H1 (cell line): ENCODE results near the gene STEAP4. TPM values are rescaled to one million over a fixed set of nuclear protein-coding genes. Genes with fewer than 3 reads are reported as not detected.

ENCODE experiments used
- CTCF ChIA-PET: fragments of 300-600 bp; sonication (Branson Sonifier 250); formaldehyde crosslinking; loops from one replicate; lab custom pipeline; 2021; ENCODE audit not compliant: partially characterized antibody; lab: Charles Lee
- POLR2A ChIA-PET: fragments of 300-600 bp; sonication (Branson Sonifier 250); formaldehyde crosslinking; loops from one replicate; lab custom pipeline; 2021; ENCODE audit warnings: inconsistent platforms; ENCODE audit not compliant: partially characterized antibody; lab: Charles Lee
- DNase-seq, 2 experiments: peaks; one replicate each; pipeline versions ENCODE4 v3.0.0 to v3.0.0-alpha.2; 2010 to 2022; ENCODE audit warnings: low spot score in 2 of 2, low read depth in 1 of 2, mixed read lengths in 1 of 2
- FAIRE-seq: peaks from 2 replicates; lab custom pipeline; 2011; peaks lifted over from hg19 to GRCh38; lab: Jason Lieb, UNC
- H2AFZ ChIP-seq: 2 replicates; pipeline ENCODE4 v1.8.1; 2012; ENCODE audit warnings: low read length, inconsistent platforms
- H2AK5ac ChIP-seq: 2 replicates; pipeline ENCODE4 v1.6.1; 2013; ENCODE audit warnings: low read depth, low read length
- H2BK120ac ChIP-seq: replicated peaks from 2 replicates; pipeline ENCODE3; 2013; ENCODE audit warnings: low read depth, low read length, inconsistent platforms
- H2BK12ac ChIP-seq: 2 replicates; pipeline ENCODE4 v1.6.1; 2013; ENCODE audit warnings: low read depth, low read length
- H2BK15ac ChIP-seq: 2 replicates; pipeline ENCODE4 v1.6.1; 2013; ENCODE audit warnings: low read length
- H2BK20ac ChIP-seq: 2 replicates; pipeline ENCODE4 v1.6.1; 2013; ENCODE audit warnings: low read length
- H2BK5ac ChIP-seq: 2 replicates; pipeline ENCODE4 v1.6.1; 2013; ENCODE audit warnings: low read depth, low read length
- H3K14ac ChIP-seq: 2 replicates; pipeline ENCODE4 v1.6.1; 2013; ENCODE audit warnings: inconsistent platforms; ENCODE audit not compliant: insufficient read length
- H3K18ac ChIP-seq: 2 replicates; pipeline ENCODE4 v1.6.1; 2013; ENCODE audit warnings: low read length; ENCODE audit errors: extremely low read depth
- H3K23ac ChIP-seq: 2 replicates; pipeline ENCODE4 v1.6.1; 2013; ENCODE audit warnings: inconsistent platforms; ENCODE audit not compliant: insufficient read length
- H3K23me2 ChIP-seq: 2 replicates; pipeline ENCODE4 v1.6.1; 2013; ENCODE audit warnings: low read depth, low read length
- H3K27ac ChIP-seq: 2 replicates; pipeline ENCODE4 v1.6.1; 2011; ENCODE audit warnings: low read depth, low read length, inconsistent platforms
- H3K27me3 ChIP-seq, 4 experiments: replicated peaks in 1 of 4; 1 replicate in 1 of 4; 2 replicates in 3 of 4; pipeline versions ENCODE4 v1.6.1 to v1.8.1; 2011 to 2013; ENCODE audit warnings: low read length in 3 of 4, mild to moderate bottlenecking in 3 of 4, inconsistent platforms in 2 of 4, mixed read lengths in 2 of 4, moderate library complexity in 1 of 4; ENCODE audit not compliant: control insufficient read depth in 3 of 4, insufficient read depth in 3 of 4; ENCODE audit errors: extremely low read depth in 1 of 4
- H3K36me3 ChIP-seq, 4 experiments: 2 replicates each; pipeline versions ENCODE4 v1.6.1 to v1.8.1; 2011 to 2013; ENCODE audit warnings: mild to moderate bottlenecking in 4 of 4, low read length in 3 of 4, moderate library complexity in 2 of 4, control low read depth in 1 of 4, inconsistent platforms in 1 of 4; ENCODE audit not compliant: insufficient read depth in 4 of 4, control insufficient read depth in 2 of 4
- H3K4ac ChIP-seq: replicated peaks from 2 replicates; pipeline ENCODE3; 2013; ENCODE audit warnings: low read length, low read depth, mixed read lengths, inconsistent platforms; ENCODE audit not compliant: insufficient read length
- H3K4me1 ChIP-seq, 4 experiments: replicated peaks in 1 of 4; 1 replicate in 1 of 4; 2 replicates in 3 of 4; pipeline versions ENCODE4 v1.6.1 to v1.8.1; 2011 to 2013; ENCODE audit warnings: low read length in 3 of 4, inconsistent platforms in 2 of 4, mixed read lengths in 1 of 4; ENCODE audit not compliant: insufficient read depth in 4 of 4, control insufficient read depth in 3 of 4
- H3K4me2 ChIP-seq, 2 experiments: 2 replicates each; pipeline versions ENCODE4 v1.6.1 to v1.8.1; 2011 to 2013; ENCODE audit warnings: low read depth in 2 of 2, low read length in 2 of 2, control low read depth in 1 of 2, inconsistent platforms in 1 of 2, mild to moderate bottlenecking in 1 of 2; ENCODE audit not compliant: insufficient read depth in 1 of 2
- H3K4me3 ChIP-seq, 4 experiments: fragments of 200-600, 300-600 bp in 1 of 4; sonication (generic), shearing (Covaris generic), sonication (Bioruptor Twin) in 1 of 4; 2 replicates each; pipeline versions ENCODE4 v1.5.1 to v1.8.1; 2011 to 2016; ENCODE audit warnings: low read length in 4 of 4, low read depth in 3 of 4, control low read depth in 2 of 4, inconsistent platforms in 2 of 4, mild to moderate bottlenecking in 2 of 4, mixed read lengths in 1 of 4, moderate library complexity in 1 of 4; ENCODE audit not compliant: insufficient read depth in 2 of 4; ENCODE audit errors: extremely low read depth in 1 of 4
- H3K56ac ChIP-seq: replicated peaks from 2 replicates; pipeline ENCODE3; 2013; ENCODE audit warnings: low read depth, mild to moderate bottlenecking, mixed read lengths, low read length, inconsistent platforms; ENCODE audit not compliant: insufficient read length
- H3K79me1 ChIP-seq: 2 replicates; pipeline ENCODE4 v1.6.1; 2013; ENCODE audit warnings: low read depth, low read length, control low read depth
- H3K79me2 ChIP-seq, 2 experiments: 2 replicates each; pipeline versions ENCODE4 v1.6.1 to v1.8.1; 2012 to 2013; ENCODE audit warnings: low read length in 2 of 2, mild to moderate bottlenecking in 2 of 2, inconsistent platforms in 1 of 2; ENCODE audit not compliant: insufficient read depth in 2 of 2, control insufficient read depth in 1 of 2
- H3K9ac ChIP-seq, 4 experiments: replicated peaks in 1 of 4; 1 replicate in 1 of 4; 2 replicates in 3 of 4; pipeline versions ENCODE4 v1.6.1 to v1.8.1; 2011 to 2013; ENCODE audit warnings: low read depth in 3 of 4, low read length in 3 of 4, control low read depth in 2 of 4, mild to moderate bottlenecking in 2 of 4, moderate library complexity in 2 of 4, inconsistent platforms in 1 of 4; ENCODE audit errors: extremely low read depth in 1 of 4
- H3K9me3 ChIP-seq, 2 experiments: 2 replicates each; pipeline versions ENCODE4 v1.6.1 to v1.8.1; 2012 to 2013; ENCODE audit warnings: mild to moderate bottlenecking in 2 of 2, moderate library complexity in 2 of 2, control low read depth in 1 of 2, inconsistent platforms in 1 of 2, low read depth in 1 of 2, low read length in 1 of 2, mixed read lengths in 1 of 2; ENCODE audit not compliant: insufficient read depth in 2 of 2
- H4K20me1 ChIP-seq, 2 experiments: replicated peaks in 1 of 2; 2 replicates each; pipeline versions ENCODE3 to v1.8.1; 2011 to 2013; ENCODE audit warnings: inconsistent platforms in 2 of 2, low read length in 2 of 2, mild to moderate bottlenecking in 1 of 2; ENCODE audit not compliant: insufficient read depth in 2 of 2, control insufficient read depth in 1 of 2
- H4K5ac ChIP-seq: 2 replicates; pipeline ENCODE4 v1.6.1; 2013; ENCODE audit warnings: low read length, low read depth, mixed read lengths, inconsistent platforms; ENCODE audit not compliant: insufficient read length
- H4K8ac ChIP-seq: 2 replicates; pipeline ENCODE4 v1.8.0; 2013; ENCODE audit warnings: mild to moderate bottlenecking, moderate library complexity, low read length, inconsistent platforms; ENCODE audit not compliant: insufficient read depth; ENCODE audit errors: extremely low read depth
- H4K91ac ChIP-seq: replicated peaks from 2 replicates; pipeline ENCODE3; 2013; ENCODE audit warnings: low read length, mixed read lengths, inconsistent platforms; ENCODE audit not compliant: insufficient read length
- BACH1 ChIP-seq: IDR thresholded peaks from 2 replicates; pipeline ENCODE4 v1.6.1; 2012; ENCODE audit warnings: low read length, improper control_type of control experiment
- CBX5 ChIP-seq: fragments of 300-800, 300-1000 bp; sonication (generic); IDR thresholded peaks from 2 replicates; pipeline ENCODE4 v1.7.1; 2016; ENCODE audit warnings: antibody characterized with exemption, low read length, low read depth
- EGR1 ChIP-seq: IDR thresholded peaks from 2 replicates; pipeline ENCODE4 v1.6.1; 2011; ENCODE audit warnings: low read depth, low read length, borderline replicate concordance
- EP300 ChIP-seq, 2 experiments: IDR thresholded peaks; 1 replicate in 1 of 2; 2 replicates in 1 of 2; pipeline ENCODE4 v1.6.1; 2011 to 2012; ENCODE audit warnings: low read depth in 2 of 2, low read length in 2 of 2, mild to moderate bottlenecking in 2 of 2, borderline replicate concordance in 1 of 2, inconsistent platforms in 1 of 2, moderate library complexity in 1 of 2
- JUND ChIP-seq: IDR thresholded peaks from 2 replicates; pipeline ENCODE4 v1.6.1; 2011; ENCODE audit warnings: mild to moderate bottlenecking, improper control_type of control experiment, low read length
- KDM1A ChIP-seq: fragments of 200-600, 300-600 bp; sonication (generic); IDR thresholded peaks from 2 replicates; pipeline ENCODE4 v1.7.1; 2016; ENCODE audit warnings: mild to moderate bottlenecking, low read length, borderline replicate concordance
- POLR2A ChIP-seq, 2 experiments: IDR thresholded peaks; 1 replicate in 1 of 2; 2 replicates in 1 of 2; pipeline ENCODE4 v1.6.1; 2011; ENCODE audit warnings: low read depth in 2 of 2, low read length in 2 of 2, mild to moderate bottlenecking in 2 of 2; ENCODE audit errors: control extremely low read depth in 1 of 2
- POLR2AphosphoS5 ChIP-seq: IDR thresholded peaks from 2 replicates; pipeline ENCODE4 v1.6.1; 2011; ENCODE audit warnings: low read depth, low read length
- RFX5 ChIP-seq: IDR thresholded peaks from 2 replicates; pipeline ENCODE4 v1.6.1; 2011; ENCODE audit warnings: low read depth, low read length, improper control_type of control experiment, borderline replicate concordance
- SIX5 ChIP-seq: IDR thresholded peaks from 2 replicates; pipeline ENCODE4 v1.6.1; 2011; ENCODE audit warnings: mild to moderate bottlenecking, low read depth, low read length
- YY1 ChIP-seq: IDR thresholded peaks from 2 replicates; pipeline ENCODE4 v1.6.1; 2011; ENCODE audit warnings: low read depth, mild to moderate bottlenecking, low read length
- ZNF274 ChIP-seq: IDR thresholded peaks from 2 replicates; pipeline ENCODE4 v1.7.0; 2012; ENCODE audit warnings: low read length, borderline replicate concordance; ENCODE audit errors: extremely low read depth
- WGBS, 2 experiments: shearing (Covaris generic) in 1 of 2; methylation state at CpG; one replicate each; pipeline versions ENCODE4 v1.1.6 to v1.1.7; 2013 to 2015; ENCODE audit warnings: low lambda C conversion rate in 2 of 2, mixed read lengths in 2 of 2, inconsistent platforms in 1 of 2, low coverage in 1 of 2, missing lambda C conversion rate in 1 of 2; ENCODE audit not compliant: insufficient replicate concordance in 2 of 2, insufficient coverage in 1 of 2, insufficient read length in 1 of 2; ENCODE audit errors: extremely low coverage in 1 of 2, missing lambda C conversion rate in 1 of 2; 5-methylcytosine and 5-hydroxymethylcytosine counted together
- polyA plus RNA-seq, 7 experiments: library from polyadenylated mRNA; depleted of rRNA in 3 of 7; stranded (reverse) in 5 of 7; unstranded in 2 of 7; fragments of >200 nt in 5 of 7; fragments of 200-250 nt in 2 of 7; gene quantifications; 1 replicate in 5 of 7; 2 replicates in 1 of 7; 4 replicates in 1 of 7; pipeline versions ENCODE4 v1.2.1 to v1.2.3, GENCODE V29; 2011 to 2013; ENCODE audit warnings: missing spikeins in 2 of 7, mixed read lengths in 2 of 7
- total RNA-seq: library from RNA; stranded (reverse); fragmentation: NEBNext Ultra II Directional; extraction: Animal tissue kit (Norgen Biotek cat#: 25700); gene quantifications from 2 replicates; pipeline ENCODE4 v1.2.1, GENCODE V29; 2021
- TF ChIP-seq, protein P1 (sequence below): IDR thresholded peaks from 2 replicates; pipeline ENCODE4 v1.6.1; 2011; ENCODE audit warnings: low read length, improper control_type of control experiment

Gene STEAP4
- total and polyA plus RNA-seq, 2 of the 8 experiments (the other 6 are each of a cell fraction or from before 2014, with no cell fraction given): under 0.01 TPM; not detected in 1

DNA sequence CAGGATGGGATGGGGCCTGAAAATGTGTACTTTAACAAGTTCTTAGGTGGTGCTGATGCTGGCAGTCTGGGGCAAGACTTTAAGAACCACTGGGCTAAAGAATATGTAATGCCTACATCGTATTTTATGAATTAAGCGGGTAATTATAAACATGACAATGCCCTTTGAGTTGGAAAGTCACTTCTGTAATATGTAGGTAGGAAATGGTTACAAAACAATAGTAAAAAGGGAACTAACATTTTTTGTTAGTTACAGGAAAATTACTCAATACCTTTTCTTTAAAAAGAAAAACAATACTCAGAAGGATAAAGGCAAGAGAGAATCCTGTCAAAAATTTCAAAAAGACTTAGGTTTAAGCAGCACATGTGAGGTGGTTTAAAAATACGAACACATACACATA lies 48.3 kb upstream of the STEAP4 start:
- Histone ChIP-seq H3K27ac (no peak overlapping the region), H3K18ac (no peak overlapping the region)
- no peak for TF ChIP-seq CBX5
- TF ChIP-seq, protein P1, sequence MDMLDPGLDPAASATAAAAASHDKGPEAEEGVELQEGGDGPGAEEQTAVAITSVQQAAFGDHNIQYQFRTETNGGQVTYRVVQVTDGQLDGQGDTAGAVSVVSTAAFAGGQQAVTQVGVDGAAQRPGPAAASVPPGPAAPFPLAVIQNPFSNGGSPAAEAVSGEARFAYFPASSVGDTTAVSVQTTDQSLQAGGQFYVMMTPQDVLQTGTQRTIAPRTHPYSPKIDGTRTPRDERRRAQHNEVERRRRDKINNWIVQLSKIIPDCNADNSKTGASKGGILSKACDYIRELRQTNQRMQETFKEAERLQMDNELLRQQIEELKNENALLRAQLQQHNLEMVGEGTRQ: no peak
- TF ChIP-seq YY1: no peak
- TF ChIP-seq POLR2A (IDR thresholded peaks at IDR 0.05; ENCODE audit: control extremely low read depth in 1 of 2, low read depth in 2 of 2, low read length in 2 of 2): no peak
- TF ChIP-seq KDM1A: no peak
- TF ChIP-seq SIX5: no peak
- no peak for TF ChIP-seq EP300 (IDR thresholded peaks at IDR 0.05; ENCODE audit: borderline replicate concordance in 1 of 2, low read depth in 2 of 2, low read length in 2 of 2)
- TF ChIP-seq ZNF274: no peak
- no peak for TF ChIP-seq EGR1
- no peak for TF ChIP-seq JUND
- TF ChIP-seq BACH1: no peak
- TF ChIP-seq RFX5: no peak
- no peak for TF ChIP-seq POLR2AphosphoS5
- TF ChIP-seq, all 59 proteins: peak for 0
- no peak overlapping the region for H2AFZ ChIP-seq
- no peak overlapping the region for H4K5ac ChIP-seq
- H3K27me3 ChIP-seq: no peaks in the 10 kb centered on the region
- no peaks in the 10 kb centered on the region for H3K4me1 ChIP-seq
- H3K14ac ChIP-seq: no peak overlapping the region
- no peak for DNase-seq
- H3K79me1 ChIP-seq: no peaks in the 10 kb centered on the region
- no peak overlapping the region for H2BK15ac ChIP-seq
- 90% methylated on average over 3 of the region's 3 CpGs; no CpG with 5 or more reads in 1 of the 2 experiments for WGBS, 2 experiments
- H3K56ac ChIP-seq: no peak overlapping the region
- no peaks in the 10 kb centered on the region for H3K79me2 ChIP-seq
- no peak overlapping the region for H2BK20ac ChIP-seq
- ChIA-PET POLR2A (no interaction called here), CTCF (interaction anchor here (0.6 to 1.1 kb wide), 2 partner anchors 9 to 1519 kb away, joined by 3 to 4 read pairs; no protein-coding TSS in a partner anchor)
- H2AK5ac ChIP-seq: no peak overlapping the region
- no peak overlapping the region for H3K9ac ChIP-seq
- H3K9me3 ChIP-seq: no peaks in the 10 kb centered on the region
- H2BK12ac ChIP-seq: no peak overlapping the region
- no peak overlapping the region for H4K8ac ChIP-seq
- H4K91ac ChIP-seq: no peak overlapping the region
- H3K4me2 ChIP-seq: no peak overlapping the region
- H2BK120ac ChIP-seq: no peak overlapping the region
- no peaks in the 10 kb centered on the region for H3K36me3 ChIP-seq
- H3K4ac ChIP-seq: no peak overlapping the region
- no peak overlapping the region for H3K4me3 ChIP-seq
- FAIRE-seq: no peak
- H3K23me2 ChIP-seq: no peaks in the 10 kb centered on the region; the same call in 1 of the 2 replicates
- H3K23ac ChIP-seq: no peak overlapping the region
- H4K20me1 ChIP-seq: no peaks in the 10 kb centered on the region
- H2BK5ac ChIP-seq: no peak overlapping the region
